ENCODE measurements around the gene DNASE1L2.
A peak's percentile ranks its signal among the peaks of the same experiment; 100 is the strongest.
"Not testable (repeated sequence)": the region's sequence is repeated elsewhere in the genome, so short reads cannot be mapped to it uniquely, and the experiment has no call there.

Gene DNASE1L2

GRCh38 chr16:2242598-2242997, 6.4 kb downstream of the DNASE1L2 start:
- no peak for DNase-seq

DNA sequence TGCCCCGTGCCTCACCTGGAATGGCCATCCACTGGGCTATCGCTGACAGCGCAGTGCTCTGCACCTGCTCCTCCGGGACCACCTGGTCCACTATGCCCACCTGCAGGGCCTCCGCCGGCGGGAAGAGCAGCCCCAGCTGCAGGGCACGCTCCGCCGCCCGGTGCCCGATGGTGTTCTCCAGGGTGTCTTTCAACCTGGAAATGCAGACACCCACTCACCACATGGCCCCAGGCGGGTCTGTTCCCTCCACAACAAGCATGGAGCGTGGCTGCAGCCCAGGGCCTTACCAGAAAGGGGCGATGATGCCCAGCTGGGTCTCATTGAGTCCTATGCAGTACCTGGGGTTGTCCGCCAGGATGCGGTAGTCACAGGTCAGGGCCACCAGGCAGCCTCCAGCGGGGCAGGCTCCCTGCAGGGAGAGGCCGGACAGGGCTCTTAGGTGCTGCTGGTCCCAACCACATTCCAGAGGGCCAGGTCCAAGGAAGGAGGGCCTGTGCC, 6.8 kb downstream of the DNASE1L2 start:
- DNase-seq, result no peak

DNA sequence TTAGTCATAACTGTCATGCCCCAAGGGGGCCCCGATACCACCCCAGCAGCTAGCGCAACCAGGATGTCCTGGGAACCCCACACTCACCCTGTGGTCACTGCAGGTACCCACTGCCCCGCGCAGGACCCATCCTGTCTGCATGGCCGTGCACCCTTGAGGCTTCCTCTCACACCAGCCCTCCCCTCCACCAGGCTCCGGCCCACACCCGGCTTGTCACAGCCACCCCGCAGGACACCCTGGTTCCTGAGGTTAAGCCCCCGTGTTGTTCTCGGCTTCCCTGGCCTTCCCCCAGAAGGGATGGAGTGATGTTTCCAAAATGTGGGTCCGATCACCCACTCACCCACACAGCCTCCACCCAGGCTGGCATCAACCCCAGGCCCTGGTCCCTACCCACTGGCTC, 7.5 kb downstream of the DNASE1L2 start:
- DNase-seq, result no peak

GRCh38 chr16:2244301-2244700, 8.1 kb downstream of the DNASE1L2 start:
- no peak for DNase-seq

DNA sequence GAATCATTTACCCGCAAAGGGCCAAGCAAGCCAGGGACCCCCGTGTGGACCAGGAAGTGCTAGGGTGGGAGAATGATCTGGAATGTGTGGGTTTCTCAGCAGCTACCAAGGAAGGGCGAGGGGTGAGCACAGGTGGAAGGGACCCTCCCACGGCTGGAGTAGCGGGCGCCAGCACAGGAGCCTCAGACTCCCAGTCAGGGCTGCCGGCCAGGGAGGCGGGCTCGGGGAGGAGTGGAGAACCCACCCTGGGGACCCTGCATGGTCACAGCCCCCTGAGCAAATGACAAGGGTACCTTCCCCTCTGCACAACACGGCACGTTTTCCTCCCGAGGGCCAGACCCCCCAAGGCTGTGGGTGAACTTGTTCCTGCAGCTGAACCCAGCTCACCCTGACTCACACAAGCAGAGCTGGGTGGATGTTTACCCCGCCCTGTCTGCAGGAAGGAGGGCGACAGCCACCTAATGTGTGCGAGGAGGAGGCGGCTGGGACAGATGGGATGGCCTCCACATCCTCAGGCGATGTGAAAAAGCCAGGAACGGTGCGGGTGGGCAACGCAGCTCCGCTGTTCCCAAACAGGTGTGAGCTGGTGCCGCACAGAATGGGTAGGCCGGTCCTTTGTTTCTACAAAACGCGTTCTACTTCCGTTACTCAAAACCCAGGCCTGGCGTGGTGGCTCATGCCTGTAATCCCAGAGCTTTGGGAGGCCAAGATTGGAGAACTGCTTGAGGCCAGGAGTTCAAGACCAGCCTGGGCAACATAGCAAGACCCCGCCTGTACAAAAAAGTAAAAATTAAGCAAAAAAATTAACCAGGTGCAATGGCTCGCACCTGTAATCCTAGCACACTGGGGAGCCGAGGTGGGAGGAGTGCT, 8.9 kb downstream of the DNASE1L2 start:
- no peak for DNase-seq

DNA sequence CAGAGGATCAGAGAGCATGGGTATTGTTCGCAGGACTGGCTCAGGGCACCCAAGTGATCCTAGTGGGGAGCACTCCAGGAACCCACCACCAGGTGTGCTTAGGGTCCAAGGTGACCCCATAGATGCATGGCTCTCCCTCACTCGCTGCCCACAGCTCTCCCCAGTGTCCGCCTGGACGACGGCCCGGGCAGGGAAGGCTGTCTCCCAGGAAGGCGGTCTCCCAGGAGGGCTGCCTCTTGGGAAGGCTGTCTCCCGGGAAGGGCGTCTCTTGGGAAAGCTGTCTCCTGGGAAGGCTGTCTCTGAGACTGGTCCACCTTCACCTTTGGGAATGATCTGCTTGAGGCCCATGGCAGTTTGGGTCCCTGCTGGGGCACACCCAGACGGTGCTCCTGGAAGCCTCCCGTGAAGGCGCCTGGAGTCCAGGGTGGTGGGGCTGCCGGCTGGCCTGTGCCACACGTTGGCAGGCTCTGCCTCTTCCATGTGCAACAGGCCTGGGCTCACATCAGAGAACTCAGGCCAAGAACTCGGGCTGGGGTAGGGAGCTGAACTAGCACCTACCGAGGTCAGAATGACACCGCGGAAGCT, 10.1 kb downstream of the DNASE1L2 start:
- no peak for DNase-seq

DNA sequence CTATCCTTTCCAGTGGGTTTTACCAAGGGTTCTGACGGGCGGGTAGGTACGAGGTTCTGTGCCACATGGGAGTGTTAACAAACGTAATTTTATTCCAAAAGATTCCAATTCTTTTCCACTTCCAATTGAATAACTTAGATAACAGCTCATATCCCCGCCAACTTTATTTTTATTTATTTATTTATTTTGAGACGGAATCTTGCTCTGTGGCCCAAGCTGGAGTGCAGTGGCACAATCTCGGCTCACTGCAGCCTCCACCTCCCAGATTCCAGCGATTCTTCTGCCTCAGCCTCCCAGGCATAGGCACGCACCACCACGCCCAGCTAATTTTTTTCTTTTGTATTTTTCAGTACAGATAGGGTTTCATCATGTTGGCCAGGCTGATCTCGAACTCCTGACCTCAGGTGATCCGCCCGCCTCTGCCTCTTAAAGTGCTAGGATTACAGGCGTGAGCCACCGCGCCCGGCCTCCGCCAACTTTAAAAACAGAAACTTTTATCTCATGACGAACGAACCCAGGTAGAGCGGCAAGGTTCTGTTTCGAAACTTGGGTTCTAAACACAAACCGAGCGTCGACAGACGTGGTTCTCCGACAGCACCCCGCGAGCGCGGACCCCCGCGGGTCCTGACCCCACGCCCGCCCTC, 14.5 kb downstream of the DNASE1L2 start:
- no peak for DNase-seq

GRCh38 chr16:2251296-2252111, 15.3 kb downstream of the DNASE1L2 start, which contains the start of gene ECI1:
TSS of gene ECI1 (minus strand) at chr16:2251587. CDS start at chr16:2251566, 21 bp downstream.
- DNase-seq, result peak; percentile 79

GRCh38 chr16:2252806-2253148, 16.5 kb downstream of the DNASE1L2 start:
- no peak for DNase-seq

- DNase-seq, result no peak
Observed at GRCh38 chr16:2253293-2253692, 17.0 kb downstream of the DNASE1L2 start.

- DNase-seq, result no peak
Observed at GRCh38 chr16:2256531-2257140, 20.4 kb downstream of the DNASE1L2 start.

DNA sequence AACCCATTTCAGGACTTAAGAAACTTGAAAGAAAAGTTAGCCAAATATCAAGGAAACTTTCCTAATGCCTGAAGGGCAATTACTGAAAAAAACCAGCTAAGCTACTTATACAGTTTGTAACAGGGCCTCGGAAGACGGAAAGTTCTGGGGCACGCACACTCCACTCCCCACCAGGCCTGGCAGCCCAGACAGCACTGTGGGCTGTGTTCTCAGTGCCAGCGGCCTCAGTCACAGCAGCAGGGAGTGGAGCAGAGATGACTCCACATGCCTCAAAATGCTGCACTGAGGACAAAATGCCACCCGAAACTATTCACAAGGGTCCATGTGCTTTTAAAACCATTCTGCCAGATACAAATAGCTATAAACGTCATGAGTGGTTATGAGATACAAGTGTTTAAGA, 21.5 kb downstream of the DNASE1L2 start:
- no peak for DNase-seq

GRCh38 chr16:2258530-2258929, 22.3 kb downstream of the DNASE1L2 start:
- not testable (repeated sequence) for DNase-seq

DNA sequence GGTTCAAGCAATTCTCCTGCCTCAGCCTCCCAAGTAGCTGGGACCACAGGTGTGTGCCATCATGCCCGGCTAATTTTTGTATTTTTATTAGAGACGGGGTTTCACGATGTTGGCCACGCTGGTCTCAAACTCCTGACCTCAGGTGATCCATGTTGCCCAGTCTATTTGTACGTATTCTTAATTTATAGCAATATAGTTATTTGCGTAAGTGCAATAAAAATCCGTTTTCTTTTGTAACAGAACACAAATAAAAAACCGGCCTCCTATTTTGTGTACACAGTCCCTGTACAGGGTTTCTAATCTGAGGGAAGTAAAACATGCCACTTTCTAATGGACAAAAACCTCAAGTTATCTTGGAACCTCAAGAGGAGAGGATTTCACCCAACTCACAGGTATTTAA, 24.0 kb downstream of the DNASE1L2 start:
- DNase-seq, result no peak

DNA sequence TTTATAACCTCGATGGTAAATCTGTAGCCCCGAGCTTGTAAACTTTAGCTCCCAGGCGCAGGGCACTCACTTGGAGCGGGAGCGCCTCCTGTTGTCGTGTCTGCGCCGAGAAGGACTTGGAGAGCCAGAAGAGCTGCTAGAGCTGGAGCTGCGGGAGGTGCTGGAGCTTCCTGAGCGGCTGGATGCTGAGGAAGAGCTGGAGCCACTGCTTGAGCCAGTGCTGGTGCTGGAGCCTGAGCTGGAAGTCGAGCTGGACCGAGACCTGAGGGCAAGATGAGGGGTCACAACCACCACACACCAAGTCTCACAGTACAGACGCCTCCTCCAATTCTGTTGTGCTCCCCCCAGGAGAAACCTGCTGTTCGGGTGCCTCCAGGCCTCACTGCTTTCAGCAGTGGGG, 26.8 kb downstream of the DNASE1L2 start:
- DNase-seq, result not testable (repeated sequence)

- DNase-seq, result not testable (repeated sequence)
Observed at GRCh38 chr16:2266887-2267286, 30.6 kb downstream of the DNASE1L2 start.

DNA sequence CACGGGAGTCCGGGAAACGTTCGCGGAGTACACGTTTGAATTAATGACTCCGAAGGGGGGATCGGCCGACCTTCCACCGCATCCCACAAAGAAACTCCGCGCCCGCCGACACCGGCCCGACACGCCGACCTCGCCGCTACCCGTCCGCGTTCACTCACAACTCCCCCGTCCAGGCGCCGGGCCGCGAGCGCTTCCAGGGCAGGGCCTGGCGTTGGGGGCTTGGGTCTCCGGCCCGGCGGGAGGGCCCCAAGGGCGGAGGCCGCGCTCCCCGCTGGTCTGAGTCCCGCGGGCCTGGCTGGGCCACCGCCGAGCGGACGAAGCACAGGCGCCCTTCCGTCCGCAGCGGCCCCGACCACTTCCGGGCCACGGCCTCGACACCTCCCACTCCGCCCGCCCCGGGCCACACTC, 31.3 kb downstream of the DNASE1L2 start:
- not testable (repeated sequence) for DNase-seq

DNA sequence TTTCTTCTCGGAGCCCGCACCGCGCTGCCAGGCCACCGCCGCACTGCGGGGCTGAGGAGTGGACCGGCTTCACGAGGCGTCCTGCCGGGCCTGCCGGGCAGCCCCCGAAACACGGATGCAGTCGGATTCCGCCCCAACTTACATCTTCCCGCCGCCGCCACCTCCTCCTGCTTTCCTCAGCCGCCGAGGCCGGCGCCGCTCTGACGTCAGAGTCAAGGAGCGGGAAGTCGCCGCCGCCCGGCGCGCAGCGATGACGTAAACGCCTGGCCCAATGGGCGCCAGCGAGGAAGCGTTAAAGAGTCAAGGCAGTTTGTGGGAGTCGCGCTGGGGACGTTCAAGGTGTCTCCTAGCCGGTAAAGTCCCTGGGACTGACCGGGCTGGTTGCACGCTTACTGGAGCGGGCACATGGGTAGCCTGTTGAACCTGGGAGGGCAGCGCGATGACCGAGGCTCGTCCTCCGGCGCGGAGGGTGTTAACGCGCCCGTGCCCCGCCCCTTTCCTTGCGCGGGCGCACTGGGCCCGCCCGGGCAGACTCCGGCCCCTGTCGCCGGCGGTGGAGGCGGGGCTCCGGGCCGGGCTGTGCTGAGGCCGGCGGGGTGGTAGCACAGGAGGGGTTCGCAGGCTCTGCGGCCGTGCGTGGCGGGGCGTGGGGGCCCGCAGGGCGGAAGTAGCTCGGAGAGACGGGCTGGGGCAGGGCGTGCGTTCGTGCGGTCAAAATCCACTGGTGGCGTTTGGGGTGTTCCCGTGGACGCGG, 31.8 kb downstream of the DNASE1L2 start, which contains the start of gene RNPS1:
TSS of gene RNPS1 (minus strand) at position 214 of the 754 bp plus-strand sequence. CDS start 3,483 bp downstream, outside the sequence.
- DNase-seq, result peak; percentile 83

DNA sequence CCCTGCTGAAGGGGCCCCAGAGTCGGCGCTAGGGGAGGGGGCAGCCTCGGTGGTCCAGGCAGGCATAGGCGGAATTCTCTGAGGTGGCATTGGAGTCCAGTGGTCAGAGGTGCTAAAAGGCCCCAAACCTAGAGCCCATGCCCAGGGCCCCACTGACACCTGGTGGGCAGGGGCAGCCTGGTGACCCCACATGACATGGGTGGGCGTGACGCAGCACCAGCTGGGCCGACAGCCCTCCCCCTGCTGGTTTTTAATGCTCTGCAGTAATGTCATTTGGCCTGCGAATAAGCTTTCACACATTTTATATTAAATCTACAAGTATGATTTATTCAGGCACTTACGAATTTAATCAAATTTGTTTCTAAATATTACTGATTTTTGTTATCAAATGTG, 33.8 kb downstream of the DNASE1L2 start:
- no peak for DNase-seq

GRCh38 chr16:2270588-2271470, 34.6 kb downstream of the DNASE1L2 start:
- DNase-seq, result no peak

Measured in NCI-H510A (cell line).